NCI-H1436 (cell line): ENCODE measurements around the gene FNIP1.
"Not testable (repeated sequence)": the region's sequence is repeated elsewhere in the genome, so short reads cannot be mapped to it uniquely, and the experiment has no call there.

Experiments used
- DNase-seq: peaks from one replicate; lab custom pipeline; 2025; lab: John Stamatoyannopoulos, UW

FNIP1 gene

GRCh38 chr5:131635684-131636572 is 160.9 kb downstream of the FNIP1 start:
- no peak for DNase-seq

DNA sequence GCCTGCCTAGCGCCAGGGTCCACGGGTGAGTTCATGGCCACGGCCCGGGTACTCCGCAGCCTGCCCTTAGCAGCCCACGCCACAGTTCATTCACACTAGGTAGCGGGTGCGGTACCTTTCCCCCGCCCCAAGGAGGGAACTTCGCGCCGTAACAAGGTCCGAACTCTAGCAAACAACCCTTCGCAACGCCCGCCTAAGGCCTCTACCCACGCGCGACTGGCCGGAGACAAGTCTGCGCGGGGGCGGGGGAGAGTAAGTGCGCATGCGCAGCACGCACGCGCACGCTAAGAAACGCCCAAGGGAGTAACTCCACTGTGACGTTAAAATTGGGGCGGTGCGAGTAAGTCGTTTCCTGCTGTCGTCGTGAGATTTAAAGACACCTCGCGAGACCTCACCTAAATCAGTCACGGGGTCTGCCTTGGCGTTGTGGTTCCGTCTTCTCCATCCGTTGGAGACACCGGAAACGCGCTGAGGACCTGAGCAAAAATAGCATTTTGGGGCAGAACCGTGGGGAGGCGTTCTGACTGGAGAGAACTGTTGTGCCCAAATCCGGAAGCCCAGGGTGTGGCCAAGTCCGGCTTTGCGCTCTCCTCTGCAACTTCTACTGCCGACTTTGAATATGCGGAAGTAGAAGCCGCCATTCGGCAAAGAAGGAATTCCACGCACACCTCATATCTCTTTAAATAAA is 161.7 kb downstream of the FNIP1 start, which contains the start of gene RAPGEF6:
RAPGEF6 (minus strand) TSS at position 234 of the 688 bp plus-strand sequence; CDS start at position 35, 199 bp downstream.
- peak; percentile 99 for DNase-seq

DNA sequence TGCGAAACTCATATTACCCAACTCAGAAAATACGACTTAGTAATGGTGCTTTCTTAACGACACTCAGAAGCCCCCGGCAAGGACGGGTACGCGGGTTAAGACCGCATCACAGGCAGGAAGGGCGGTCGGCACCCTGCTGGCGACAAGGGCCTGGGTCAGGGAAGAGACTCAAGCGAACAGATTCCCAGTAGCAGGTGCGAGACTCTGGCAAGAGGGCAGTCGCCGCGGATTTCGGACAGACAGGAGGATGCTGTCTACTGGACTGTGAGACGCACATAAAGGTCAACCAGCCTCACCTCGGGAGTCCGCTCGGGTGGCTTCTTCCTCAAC is 162.2 kb downstream of the FNIP1 start:
- DNase-seq, result peak; percentile 30

DNA sequence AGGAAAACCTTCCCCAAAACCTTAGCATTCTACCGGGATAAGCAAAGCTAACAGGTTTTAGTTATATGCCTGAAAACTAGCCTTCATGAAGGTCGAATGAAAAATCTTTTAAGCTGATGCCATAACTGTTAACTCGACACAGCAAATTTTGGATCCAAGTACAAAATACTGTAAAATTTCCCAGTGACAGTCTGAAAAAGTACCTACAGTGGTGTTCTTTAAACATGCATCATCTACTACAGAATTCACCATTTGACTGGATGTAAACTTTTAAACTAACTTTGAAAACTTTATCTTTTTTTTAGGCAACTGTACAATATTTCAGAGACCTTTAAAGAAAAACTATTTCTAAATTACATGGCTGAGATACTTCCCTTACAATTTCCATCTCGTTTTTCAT is 162.6 kb downstream of the FNIP1 start:
- DNase-seq, result no peak

DNA sequence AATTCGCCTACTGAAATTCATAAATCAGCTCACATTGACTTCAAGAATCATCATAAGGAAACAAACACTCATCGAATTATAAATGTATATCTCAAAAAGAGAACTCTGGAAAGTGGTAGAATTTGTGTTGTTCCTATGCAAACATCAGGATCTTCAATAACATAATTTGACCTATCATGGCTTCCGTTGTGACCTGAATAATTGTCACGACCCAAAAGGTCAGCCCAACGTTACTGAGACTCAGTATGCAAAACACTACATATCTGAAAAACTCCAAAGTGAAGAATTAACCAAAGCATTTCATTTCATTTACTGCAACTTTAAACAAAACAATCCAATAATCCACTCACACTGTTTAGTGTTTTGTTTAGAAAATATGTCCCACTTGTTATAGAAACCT is 163.0 kb downstream of the FNIP1 start:
- DNase-seq, result no peak

GRCh38 chr5:131630963-131631350 is 165.9 kb downstream of the FNIP1 start:
- DNase-seq, result no peak

DNA sequence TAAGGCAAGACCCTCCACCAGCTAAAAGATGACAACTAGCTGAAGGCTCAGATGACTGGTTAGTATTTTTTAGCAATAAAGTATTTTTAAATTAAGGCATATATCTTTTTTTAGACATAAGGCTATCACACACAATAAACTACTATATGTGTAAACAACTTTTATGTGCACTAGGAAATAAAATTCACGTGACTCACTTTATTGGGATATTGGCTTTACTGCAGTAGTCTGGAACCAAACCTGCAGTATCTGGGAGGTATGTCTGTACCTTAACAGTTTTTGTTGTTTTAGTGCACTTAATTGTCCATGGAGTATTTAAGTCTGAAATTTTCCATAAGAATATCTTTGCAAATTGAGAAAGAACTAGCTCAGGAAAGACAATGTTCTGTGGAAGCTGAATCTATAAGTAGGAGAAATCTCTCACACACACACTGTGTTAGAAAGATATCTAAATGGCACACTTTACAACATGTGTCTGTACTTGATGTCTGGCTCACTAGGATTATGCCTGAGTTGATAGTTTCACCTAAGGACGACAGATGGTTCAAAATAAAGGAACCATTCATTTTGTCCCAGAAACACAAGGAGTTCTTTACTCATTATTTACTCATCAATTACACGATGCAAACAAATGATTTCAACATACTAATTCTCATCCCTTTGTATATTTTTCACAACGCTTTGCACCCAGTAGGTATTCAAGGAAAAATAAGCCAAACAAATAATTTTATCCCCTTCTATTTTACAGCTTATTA is 166.4 kb downstream of the FNIP1 start:
- no peak for DNase-seq

DNA sequence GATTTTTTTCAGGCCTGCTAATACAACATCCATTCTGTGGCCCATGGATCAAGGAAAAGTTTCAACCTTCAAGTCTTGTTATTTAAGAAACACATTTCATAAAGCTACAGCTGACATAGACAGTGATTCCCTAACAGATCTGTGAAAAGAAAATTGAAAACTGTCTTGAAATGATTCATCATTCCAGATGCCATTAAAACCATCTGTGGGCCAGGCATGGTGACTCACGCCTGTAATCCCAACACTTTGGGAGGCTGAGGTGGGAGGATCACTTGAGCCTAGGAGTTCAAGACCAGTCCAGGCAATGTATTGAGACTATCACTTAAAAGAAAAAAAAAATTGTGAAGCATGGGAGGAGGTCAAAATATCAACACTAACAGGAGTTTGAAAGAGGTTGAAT is 167.8 kb downstream of the FNIP1 start:
- DNase-seq, result no peak

GRCh38 chr5:131627207-131627865 is 169.5 kb downstream of the FNIP1 start:
- DNase-seq, result no peak

GRCh38 chr5:131622633-131623032 is 174.2 kb downstream of the FNIP1 start:
- DNase-seq, result no peak

- DNase-seq, result not testable (repeated sequence)
Measured at GRCh38 chr5:131621164-131621563, 175.7 kb downstream of the FNIP1 start.

GRCh38 chr5:131619102-131619501 is 177.7 kb downstream of the FNIP1 start:
- no peak for DNase-seq

GRCh38 chr5:131617140-131617822 is 179.5 kb downstream of the FNIP1 start:
- no peak for DNase-seq

DNA sequence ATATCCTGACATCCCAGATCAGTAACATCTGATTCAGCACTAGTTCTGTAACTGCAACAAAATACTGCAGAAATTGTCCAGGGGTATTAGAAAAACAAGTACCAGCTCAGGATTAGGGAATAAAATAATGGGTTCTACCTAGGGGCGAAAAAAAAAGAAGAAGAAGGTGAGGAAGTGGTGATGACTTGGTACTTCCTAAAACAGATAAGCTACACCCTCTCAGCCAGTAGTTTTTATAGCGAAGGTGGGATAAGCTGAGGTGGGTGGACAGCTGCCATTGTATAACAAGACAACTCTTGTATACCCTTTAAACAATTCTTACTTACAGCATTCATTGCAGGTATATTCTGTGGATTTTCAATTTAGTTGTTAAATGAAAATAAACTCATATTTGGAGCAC is 180.9 kb downstream of the FNIP1 start:
- DNase-seq, result no peak

- no peak for DNase-seq
Measured at GRCh38 chr5:131613423-131613822, 183.4 kb downstream of the FNIP1 start.

DNA sequence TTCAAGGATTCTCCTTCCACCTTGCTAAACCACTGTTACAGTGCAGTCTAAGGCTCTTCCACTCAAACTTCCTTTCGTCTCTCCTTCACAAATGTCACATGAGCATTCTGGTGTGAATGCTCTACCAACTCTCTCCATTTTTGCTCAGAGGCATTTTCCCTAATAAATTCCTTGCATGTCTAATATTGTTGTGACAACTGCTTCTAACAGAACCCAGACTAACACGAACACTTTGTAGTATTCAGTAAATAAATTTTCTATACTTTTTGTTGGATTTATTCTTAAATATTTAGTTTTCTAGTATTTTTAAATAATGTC is 185.8 kb downstream of the FNIP1 start:
- DNase-seq, result no peak

- DNase-seq, result no peak
Measured at GRCh38 chr5:131610198-131611063, 186.4 kb downstream of the FNIP1 start.

DNA sequence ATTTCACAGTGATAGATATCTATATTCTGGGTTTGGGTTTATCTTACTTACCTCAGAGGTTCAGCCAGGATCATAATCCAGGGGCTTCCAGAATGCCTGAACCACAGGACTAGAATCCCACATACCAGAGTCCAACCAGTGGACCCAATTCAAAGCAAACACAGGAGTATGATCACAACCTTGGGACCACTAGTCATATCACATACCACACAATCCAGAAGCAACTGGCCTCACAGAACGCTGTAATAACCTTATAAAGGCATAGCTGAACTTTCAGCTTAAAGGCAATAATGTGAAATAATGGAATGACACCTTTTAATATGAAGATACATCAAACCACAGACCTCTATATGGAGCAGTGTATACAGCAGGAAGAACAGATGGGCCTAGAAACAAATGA is 187.0 kb downstream of the FNIP1 start:
- no peak for DNase-seq

GRCh38 chr5:131608597-131608996 is 188.2 kb downstream of the FNIP1 start:
- DNase-seq, result no peak

DNA sequence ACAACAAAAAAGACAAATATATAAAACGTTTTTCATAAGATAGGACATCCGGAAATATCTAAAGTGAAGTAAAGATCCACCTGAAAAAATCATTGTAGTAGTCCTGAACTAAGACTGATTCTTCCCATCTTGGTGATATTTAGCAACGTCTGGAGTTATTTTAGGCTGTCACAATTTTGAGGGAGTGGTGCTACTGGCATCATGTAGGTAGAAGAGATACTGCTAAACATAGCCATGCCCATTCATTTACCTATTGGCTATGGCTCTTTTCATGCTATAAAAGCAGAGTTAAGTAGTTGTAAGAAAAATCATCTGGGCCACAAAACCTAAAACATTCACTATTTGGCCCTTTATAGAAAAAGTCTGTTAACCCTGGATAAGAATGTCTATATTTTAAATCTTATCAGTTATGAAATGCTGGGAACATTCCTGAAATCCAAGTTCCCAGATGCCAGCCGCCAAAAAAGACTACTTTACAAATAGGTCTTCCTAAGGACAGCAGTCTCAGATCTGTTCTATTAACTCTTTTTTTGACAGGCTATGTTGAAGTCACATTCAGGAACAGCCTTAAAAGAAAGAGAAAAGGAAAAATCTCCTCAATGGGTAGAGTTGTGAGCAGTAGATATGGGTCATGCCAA is 188.8 kb downstream of the FNIP1 start:
- DNase-seq, result no peak
